GM12865 (cell line): ENCODE data around the gene KMT2D.

Source experiments
- DNase-seq: peaks from one replicate; pipeline ENCODE4 v3.0.0; 2010; ENCODE audit warnings: low read depth
- H3K4me3 ChIP-seq: 2 replicates; pipeline ENCODE4 v1.5.1; 2011; ENCODE audit warnings: mild to moderate bottlenecking, low read depth, low read length, control low read depth
- TF ChIP-seq, protein P1 (sequence below): IDR thresholded peaks from 2 replicates; pipeline ENCODE4 v1.5.1; 2011; ENCODE audit warnings: low read length, control low read depth, low read depth, inconsistent platforms; ENCODE audit not compliant: insufficient read depth; ENCODE audit errors: missing control alignments

The KMT2D gene

GRCh38 chr12:49052451-49053208 lies 8.0 kb downstream of the KMT2D start:
- no peak for DNase-seq
- TF ChIP-seq, protein P1, sequence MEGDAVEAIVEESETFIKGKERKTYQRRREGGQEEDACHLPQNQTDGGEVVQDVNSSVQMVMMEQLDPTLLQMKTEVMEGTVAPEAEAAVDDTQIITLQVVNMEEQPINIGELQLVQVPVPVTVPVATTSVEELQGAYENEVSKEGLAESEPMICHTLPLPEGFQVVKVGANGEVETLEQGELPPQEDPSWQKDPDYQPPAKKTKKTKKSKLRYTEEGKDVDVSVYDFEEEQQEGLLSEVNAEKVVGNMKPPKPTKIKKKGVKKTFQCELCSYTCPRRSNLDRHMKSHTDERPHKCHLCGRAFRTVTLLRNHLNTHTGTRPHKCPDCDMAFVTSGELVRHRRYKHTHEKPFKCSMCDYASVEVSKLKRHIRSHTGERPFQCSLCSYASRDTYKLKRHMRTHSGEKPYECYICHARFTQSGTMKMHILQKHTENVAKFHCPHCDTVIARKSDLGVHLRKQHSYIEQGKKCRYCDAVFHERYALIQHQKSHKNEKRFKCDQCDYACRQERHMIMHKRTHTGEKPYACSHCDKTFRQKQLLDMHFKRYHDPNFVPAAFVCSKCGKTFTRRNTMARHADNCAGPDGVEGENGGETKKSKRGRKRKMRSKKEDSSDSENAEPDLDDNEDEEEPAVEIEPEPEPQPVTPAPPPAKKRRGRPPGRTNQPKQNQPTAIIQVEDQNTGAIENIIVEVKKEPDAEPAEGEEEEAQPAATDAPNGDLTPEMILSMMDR: no peak
- no peak overlapping the region for H3K4me3 ChIP-seq

- TF ChIP-seq, protein P1: no peak
- no peak overlapping the region for H3K4me3 ChIP-seq
- DNase-seq: no peak
These were observed 8.7 kb downstream of the KMT2D start for GRCh38 chr12:49051777-49052438.

DNA sequence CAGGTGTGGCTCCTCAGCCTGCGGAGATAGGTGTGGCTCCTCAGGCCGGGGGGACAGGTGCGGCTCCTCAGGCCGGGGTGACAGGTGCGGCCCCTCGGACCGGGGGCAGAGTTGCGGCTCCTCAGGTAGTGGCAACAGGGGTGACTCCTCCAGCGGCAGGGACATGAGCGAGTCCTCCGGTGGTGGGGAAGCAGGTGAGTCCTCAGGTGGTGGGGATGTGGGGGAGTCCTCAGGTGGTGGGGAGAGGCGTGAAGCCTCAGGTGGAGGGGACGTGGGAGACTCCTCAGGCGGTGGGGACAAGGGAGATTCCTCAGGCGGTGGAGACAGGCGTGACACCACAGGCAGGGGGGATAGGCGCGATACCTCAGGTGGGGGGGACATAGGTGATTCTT lies 9.2 kb downstream of the KMT2D start:
- TF ChIP-seq, protein P1: no peak
- DNase-seq: no peak
- H3K4me3 ChIP-seq: no peak overlapping the region

GRCh38 chr12:49050507-49051372 lies 9.9 kb downstream of the KMT2D start:
- TF ChIP-seq, protein P1: no peak
- DNase-seq: no peak
- no peak overlapping the region for H3K4me3 ChIP-seq

- TF ChIP-seq, protein P1: no peak
- no peak for DNase-seq
- H3K4me3 ChIP-seq: no peak overlapping the region
These were observed 10.9 kb downstream of the KMT2D start for GRCh38 chr12:49049566-49050224.

DNA sequence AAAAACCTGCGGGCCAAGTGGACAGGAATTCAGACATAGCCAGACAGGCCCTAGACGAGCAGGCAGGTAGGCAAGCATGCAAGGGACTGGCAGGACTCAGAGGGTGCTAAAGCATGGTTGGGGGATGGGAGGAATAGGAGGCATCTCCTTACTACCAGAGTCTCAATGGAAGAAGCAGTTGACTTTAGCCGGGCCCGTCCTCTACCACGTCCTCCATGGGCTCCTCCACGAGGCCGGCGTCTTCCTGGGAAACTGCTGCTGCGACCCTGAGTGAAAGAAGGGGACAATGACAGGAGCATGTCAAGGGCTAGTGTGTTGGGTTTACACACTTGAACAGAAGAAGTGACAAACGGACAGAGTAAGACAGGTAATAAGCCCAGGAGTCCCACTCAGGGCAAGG lies 11.6 kb downstream of the KMT2D start:
- TF ChIP-seq, protein P1: no peak

More for the DNA sequence above, 11.6 kb downstream of the KMT2D start:
- H3K4me3 ChIP-seq: no peak overlapping the region
- no peak for DNase-seq
